ENCODE results near the gene C1QB. TPM values are rescaled to one million over a fixed set of nuclear protein-coding genes. Genes with fewer than 3 reads are reported as not detected.

C1QB gene
- total and polyA plus RNA-seq, 2 experiments from 2014 or later, result not detected

DNA sequence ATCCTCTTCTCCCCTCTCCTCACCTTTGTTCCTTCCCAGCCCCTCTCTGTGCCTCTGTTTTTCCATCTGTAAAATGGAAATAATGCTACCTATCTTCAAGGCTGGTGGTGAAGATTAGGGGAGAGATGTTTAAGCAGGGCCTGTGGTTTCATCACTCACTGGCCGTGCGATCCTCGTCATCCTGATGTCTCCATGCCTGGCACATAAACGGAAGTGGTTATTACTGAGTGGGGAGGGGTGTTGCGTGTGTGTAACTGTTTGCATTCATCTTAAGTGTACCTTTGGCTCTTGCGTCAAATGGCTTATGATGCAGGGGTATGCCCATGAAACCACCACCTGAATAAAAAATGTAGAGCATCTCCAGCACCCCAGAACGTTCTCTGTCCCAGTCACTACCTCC, 33.8 kb upstream of the C1QB start (continued):
- TF ChIP-seq, protein P1, sequence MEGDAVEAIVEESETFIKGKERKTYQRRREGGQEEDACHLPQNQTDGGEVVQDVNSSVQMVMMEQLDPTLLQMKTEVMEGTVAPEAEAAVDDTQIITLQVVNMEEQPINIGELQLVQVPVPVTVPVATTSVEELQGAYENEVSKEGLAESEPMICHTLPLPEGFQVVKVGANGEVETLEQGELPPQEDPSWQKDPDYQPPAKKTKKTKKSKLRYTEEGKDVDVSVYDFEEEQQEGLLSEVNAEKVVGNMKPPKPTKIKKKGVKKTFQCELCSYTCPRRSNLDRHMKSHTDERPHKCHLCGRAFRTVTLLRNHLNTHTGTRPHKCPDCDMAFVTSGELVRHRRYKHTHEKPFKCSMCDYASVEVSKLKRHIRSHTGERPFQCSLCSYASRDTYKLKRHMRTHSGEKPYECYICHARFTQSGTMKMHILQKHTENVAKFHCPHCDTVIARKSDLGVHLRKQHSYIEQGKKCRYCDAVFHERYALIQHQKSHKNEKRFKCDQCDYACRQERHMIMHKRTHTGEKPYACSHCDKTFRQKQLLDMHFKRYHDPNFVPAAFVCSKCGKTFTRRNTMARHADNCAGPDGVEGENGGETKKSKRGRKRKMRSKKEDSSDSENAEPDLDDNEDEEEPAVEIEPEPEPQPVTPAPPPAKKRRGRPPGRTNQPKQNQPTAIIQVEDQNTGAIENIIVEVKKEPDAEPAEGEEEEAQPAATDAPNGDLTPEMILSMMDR (conservative IDR thresholded peaks at IDR 0.05; ENCODE audit: low read depth in 2 of 2), result no peak
- TF ChIP-seq, protein P2, sequence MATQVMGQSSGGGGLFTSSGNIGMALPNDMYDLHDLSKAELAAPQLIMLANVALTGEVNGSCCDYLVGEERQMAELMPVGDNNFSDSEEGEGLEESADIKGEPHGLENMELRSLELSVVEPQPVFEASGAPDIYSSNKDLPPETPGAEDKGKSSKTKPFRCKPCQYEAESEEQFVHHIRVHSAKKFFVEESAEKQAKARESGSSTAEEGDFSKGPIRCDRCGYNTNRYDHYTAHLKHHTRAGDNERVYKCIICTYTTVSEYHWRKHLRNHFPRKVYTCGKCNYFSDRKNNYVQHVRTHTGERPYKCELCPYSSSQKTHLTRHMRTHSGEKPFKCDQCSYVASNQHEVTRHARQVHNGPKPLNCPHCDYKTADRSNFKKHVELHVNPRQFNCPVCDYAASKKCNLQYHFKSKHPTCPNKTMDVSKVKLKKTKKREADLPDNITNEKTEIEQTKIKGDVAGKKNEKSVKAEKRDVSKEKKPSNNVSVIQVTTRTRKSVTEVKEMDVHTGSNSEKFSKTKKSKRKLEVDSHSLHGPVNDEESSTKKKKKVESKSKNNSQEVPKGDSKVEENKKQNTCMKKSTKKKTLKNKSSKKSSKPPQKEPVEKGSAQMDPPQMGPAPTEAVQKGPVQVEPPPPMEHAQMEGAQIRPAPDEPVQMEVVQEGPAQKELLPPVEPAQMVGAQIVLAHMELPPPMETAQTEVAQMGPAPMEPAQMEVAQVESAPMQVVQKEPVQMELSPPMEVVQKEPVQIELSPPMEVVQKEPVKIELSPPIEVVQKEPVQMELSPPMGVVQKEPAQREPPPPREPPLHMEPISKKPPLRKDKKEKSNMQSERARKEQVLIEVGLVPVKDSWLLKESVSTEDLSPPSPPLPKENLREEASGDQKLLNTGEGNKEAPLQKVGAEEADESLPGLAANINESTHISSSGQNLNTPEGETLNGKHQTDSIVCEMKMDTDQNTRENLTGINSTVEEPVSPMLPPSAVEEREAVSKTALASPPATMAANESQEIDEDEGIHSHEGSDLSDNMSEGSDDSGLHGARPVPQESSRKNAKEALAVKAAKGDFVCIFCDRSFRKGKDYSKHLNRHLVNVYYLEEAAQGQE (IDR thresholded peaks at IDR 0.05; ENCODE audit: unreplicated experiment), result no peak

- Histone ChIP-seq H3K27me3 (ENCODE audit: insufficient read depth) (no peaks in the 10 kb centered on the region), H3K4me3 (no peak overlapping the region), H3K4me1 (ENCODE audit: insufficient read depth) (no peaks in the 10 kb centered on the region), H3F3A (replicated peaks; ENCODE audit: low read depth) (no peaks in the 10 kb centered on the region), H3K27ac (ENCODE audit: low read depth) (no peak overlapping the region), H3K4me2 (no peak overlapping the region), H2AFZ (no peak overlapping the region), H4K20me1 (replicated peaks; ENCODE audit: insufficient read depth) (no peaks in the 10 kb centered on the region), H3K79me2 (replicated peaks; ENCODE audit: insufficient read depth) (no peaks in the 10 kb centered on the region), H3K9me2 (ENCODE audit: insufficient read depth) (no peaks in the 10 kb centered on the region), H3K36me3 (ENCODE audit: insufficient read depth) (no peaks in the 10 kb centered on the region)
- Mint-ChIP-seq H3K27ac (no peak overlapping the region), H3K4me3 (no peak overlapping the region), H3K36me3 (ENCODE audit: low read depth) (no peaks in the 10 kb centered on the region), H3K4me1 (no peaks in the 10 kb centered on the region; the same call in 2 of the 3 replicates), H3K27me3 (ENCODE audit: insufficient read depth, low read depth, poor library complexity) (peaks cover 9% of the 10 kb centered on the region), H3K9me3 (no peaks in the 10 kb centered on the region)
- TF ChIP-seq, protein P2 (IDR thresholded peaks at IDR 0.05; ENCODE audit: unreplicated experiment), result no peak
- TF ChIP-seq ZNF114 (CRISPR knock-in tag; IDR thresholded peaks at IDR 0.05) (no peak), POLR2AphosphoS5 (IDR thresholded peaks at IDR 0.05; ENCODE audit: low read depth) (no peak), CREB1 (CRISPR knock-in tag; IDR thresholded peaks at IDR 0.05; ENCODE audit: low read depth) (no peak), ETS1 (IDR thresholded peaks at IDR 0.05) (no peak), ZNF331 (CRISPR knock-in tag; IDR thresholded peaks at IDR 0.05; ENCODE audit: low read depth) (no peak), EZH2 (IDR thresholded peaks at IDR 0.05; ENCODE audit: low read depth, unreplicated experiment) (no peak), EZH2phosphoT487 (IDR thresholded peaks at IDR 0.05; ENCODE audit: unreplicated experiment) (no peak)
- TF ChIP-seq, protein P1 (conservative IDR thresholded peaks at IDR 0.05; ENCODE audit: low read depth in 2 of 2), result no peak
- no peak for DNase-seq (ENCODE audit: low spot score)
- no peak for ATAC-seq
Measured at GRCh38 chr1:22619798-22620197, 33.2 kb upstream of the C1QB start.

Data from GM23338 (cell line).